ENCODE measurements around the gene KLK6.

DNA sequence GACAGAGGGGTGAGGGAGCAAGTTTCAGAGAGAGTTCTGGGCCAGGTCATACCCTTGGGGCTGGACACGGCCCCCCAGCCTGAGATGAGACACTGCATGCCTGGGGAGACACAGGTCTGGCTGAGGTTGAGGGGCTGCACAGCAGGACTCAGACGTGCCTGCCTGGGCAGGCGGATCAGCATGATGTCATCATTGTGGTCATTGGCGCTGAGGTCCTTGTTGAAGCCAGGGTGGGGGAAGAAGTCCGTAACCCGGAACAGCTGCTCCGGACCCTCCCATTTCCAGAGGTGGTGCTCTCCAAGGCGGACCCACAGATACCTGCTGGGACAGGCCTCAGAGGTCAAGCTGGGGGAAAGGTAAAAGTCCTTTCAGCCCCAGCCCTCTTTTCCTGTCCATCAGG, 37.0 kb upstream of the KLK6 start:
- TF ChIP-seq, protein P1, sequence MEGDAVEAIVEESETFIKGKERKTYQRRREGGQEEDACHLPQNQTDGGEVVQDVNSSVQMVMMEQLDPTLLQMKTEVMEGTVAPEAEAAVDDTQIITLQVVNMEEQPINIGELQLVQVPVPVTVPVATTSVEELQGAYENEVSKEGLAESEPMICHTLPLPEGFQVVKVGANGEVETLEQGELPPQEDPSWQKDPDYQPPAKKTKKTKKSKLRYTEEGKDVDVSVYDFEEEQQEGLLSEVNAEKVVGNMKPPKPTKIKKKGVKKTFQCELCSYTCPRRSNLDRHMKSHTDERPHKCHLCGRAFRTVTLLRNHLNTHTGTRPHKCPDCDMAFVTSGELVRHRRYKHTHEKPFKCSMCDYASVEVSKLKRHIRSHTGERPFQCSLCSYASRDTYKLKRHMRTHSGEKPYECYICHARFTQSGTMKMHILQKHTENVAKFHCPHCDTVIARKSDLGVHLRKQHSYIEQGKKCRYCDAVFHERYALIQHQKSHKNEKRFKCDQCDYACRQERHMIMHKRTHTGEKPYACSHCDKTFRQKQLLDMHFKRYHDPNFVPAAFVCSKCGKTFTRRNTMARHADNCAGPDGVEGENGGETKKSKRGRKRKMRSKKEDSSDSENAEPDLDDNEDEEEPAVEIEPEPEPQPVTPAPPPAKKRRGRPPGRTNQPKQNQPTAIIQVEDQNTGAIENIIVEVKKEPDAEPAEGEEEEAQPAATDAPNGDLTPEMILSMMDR (IDR thresholded peaks at IDR 0.05; ENCODE audit: extremely low read depth in 1 of 2, insufficient read depth in 1 of 2, low read depth in 1 of 2, low read length in 2 of 2) = no peak
- TF ChIP-seq EZH2 (IDR thresholded peaks at IDR 0.05; ENCODE audit: borderline replicate concordance, low read depth, low read length, severe bottlenecking) (no peak), POLR2AphosphoS5 (IDR thresholded peaks at IDR 0.05; ENCODE audit: insufficient read depth, low read depth, low read length) (no peak), POLR2A (IDR thresholded peaks at IDR 0.05; ENCODE audit: low read depth, low read length) (no peak), MYC (IDR thresholded peaks at IDR 0.05; ENCODE audit: low read depth, low read length) (no peak)

Data from endothelial cell of umbilical vein (primary cell).